ENCODE data around the gene PLA2G2F.

DNA sequence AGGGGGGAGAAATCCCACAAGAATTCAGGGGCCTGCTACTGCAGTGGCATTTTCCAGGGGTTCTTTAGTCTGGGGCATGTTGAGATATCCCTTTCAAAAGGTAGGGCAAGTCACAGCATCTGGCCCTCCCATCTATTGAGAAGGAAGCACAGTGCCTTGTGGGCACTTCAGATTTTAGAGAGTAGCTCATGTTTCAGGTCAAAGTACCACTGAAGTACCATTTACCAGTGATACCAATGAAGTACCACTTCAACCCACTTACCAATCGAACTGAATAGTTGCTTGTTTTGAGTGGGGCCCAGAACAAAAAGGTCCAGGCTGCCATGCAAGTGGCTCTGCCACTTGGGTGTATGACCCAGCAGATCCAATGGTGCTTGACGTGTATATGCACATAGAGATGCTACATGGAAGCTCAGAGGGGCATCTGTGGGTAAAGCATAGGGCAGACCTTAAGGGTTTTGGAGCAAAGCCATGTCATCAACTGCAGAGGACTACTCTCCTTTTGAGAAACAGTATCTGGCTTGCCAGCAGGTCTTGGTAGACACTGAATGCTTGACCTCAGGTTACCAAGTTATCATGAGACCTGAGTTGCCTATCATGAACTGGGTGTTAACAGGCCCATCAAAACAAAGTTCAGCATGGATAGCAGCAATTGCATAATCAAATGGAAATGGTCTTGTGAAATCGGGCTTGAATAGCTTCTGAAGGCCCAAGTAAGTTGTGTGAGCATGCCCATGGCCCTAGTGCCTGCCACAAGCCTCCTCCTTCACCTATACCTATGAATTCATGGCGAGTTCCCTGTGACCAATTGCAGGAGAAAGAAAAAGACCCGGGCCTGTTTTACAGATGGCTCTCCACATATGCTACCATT lies 43.3 kb upstream of the PLA2G2F start:
- TF ChIP-seq, protein P1, sequence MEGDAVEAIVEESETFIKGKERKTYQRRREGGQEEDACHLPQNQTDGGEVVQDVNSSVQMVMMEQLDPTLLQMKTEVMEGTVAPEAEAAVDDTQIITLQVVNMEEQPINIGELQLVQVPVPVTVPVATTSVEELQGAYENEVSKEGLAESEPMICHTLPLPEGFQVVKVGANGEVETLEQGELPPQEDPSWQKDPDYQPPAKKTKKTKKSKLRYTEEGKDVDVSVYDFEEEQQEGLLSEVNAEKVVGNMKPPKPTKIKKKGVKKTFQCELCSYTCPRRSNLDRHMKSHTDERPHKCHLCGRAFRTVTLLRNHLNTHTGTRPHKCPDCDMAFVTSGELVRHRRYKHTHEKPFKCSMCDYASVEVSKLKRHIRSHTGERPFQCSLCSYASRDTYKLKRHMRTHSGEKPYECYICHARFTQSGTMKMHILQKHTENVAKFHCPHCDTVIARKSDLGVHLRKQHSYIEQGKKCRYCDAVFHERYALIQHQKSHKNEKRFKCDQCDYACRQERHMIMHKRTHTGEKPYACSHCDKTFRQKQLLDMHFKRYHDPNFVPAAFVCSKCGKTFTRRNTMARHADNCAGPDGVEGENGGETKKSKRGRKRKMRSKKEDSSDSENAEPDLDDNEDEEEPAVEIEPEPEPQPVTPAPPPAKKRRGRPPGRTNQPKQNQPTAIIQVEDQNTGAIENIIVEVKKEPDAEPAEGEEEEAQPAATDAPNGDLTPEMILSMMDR (IDR thresholded peaks at IDR 0.05; ENCODE audit: extremely low read depth in 1 of 2, insufficient read depth in 1 of 2, low read depth in 1 of 2, low read length in 2 of 2), result no peak
- no peak for TF ChIP-seq POLR2A (IDR thresholded peaks at IDR 0.05; ENCODE audit: low read depth, low read length)
- TF ChIP-seq EZH2 (IDR thresholded peaks at IDR 0.05; ENCODE audit: borderline replicate concordance, low read depth, low read length, severe bottlenecking), result no peak

Data from endothelial cell of umbilical vein (primary cell).